ENCODE measurements around the gene MGA.

Gene MGA

DNA sequence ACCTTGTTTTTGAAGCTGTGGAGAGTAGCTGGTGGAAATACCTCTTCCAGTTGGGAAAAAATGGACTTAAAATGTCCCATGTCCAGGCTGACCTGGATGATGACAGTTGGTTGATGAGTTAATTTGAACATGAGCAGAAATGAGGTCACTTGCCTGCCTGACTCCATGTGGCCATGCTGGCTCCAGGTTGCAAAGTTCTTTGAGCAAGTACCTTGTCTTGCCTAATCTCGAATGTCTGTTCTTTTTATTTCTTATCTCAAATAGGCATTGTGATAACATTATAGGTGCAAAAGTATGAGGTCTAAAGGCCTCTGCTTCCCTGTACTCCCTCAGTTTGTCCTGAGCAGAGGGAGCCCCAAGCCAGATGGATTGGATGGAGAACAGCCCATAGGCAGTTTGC, 123.1 kb downstream of the MGA start:
- ATAC-seq: no peak

DNA sequence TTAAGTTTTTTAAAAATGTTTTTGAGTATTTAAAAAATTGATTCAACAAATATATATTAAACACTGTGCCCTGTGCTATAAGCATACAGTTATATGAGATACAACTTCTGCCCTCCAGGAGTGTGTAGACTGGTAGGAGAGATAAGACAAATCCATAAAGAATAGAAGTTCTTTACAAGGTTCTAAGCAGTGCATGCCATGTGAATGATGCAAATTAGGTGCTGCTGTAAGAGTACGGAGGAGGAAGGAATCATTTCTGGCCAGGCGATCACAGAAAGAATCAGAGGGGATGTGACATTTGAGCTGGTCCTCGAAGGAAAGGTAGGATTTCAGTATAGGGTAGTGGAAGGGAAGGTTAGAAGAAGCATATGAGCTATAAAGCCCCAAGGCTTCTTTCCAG, 128.1 kb downstream of the MGA start:
- ATAC-seq (no peak), DNase-seq (no peak)

More for the DNA sequence above, 123.1 kb downstream of the MGA start:
- DNase-seq: no peak

DNA sequence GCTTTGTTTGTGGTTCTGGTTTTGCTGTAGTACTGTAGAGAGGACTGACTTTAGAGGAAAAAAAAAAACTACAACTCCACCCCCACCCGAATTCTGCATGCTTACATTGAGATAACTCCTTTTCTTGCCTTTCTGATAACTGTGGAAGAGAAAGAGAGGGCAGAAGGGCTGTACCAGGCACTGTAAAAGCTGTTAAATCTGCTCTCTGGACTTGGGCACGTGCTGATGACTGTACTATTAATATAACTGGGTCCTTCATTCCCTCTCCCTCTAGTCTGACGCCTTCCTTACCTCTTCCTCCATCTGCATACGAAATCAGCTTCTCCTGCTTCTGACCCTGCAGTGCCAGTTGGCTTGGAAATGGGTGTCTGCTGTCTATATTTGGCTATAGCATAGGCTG, 129.0 kb downstream of the MGA start:
- DNase-seq (no peak), ATAC-seq (no peak)

DNA sequence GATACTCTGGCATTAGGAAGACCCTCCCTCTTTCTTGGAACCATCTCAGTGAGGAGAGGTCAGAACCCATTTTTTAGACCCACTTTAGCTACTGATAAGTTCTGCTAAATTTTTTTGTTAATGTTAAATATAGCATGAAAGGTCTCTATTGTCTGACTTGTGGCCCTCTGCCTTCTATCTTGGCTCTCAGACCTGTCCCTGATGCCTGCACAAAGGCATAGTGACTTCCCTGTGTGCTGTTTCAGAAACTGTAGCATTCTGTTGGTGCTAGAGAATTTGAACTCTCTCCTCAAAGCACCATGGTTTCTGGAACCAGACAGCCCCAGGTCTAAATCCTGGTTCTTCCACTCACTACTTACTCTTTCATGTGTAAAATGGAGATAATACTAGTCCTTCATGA, 129.5 kb downstream of the MGA start:
- DNase-seq (no peak), ATAC-seq (no peak)

DNA sequence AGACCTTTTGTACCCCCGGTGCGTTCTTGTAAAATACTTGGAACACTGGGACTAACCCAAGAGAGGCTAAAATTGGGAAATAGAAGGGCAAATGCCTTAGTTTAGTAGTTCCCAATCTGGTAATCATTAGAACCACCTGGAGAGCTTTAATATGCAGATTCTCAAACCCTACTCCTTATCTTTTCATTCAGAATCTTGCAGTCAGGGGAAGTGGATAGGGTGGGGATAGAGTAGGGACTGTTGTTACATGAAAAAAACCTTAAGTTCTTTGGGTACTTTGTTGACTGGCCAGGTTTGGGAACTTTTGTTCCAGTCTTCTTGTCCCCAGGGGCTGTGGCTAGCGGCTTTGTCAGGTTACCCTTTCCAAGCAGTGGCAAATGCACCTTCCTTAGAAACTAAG, 130.0 kb downstream of the MGA start:
- ATAC-seq (no peak), DNase-seq (no peak)

DNA sequence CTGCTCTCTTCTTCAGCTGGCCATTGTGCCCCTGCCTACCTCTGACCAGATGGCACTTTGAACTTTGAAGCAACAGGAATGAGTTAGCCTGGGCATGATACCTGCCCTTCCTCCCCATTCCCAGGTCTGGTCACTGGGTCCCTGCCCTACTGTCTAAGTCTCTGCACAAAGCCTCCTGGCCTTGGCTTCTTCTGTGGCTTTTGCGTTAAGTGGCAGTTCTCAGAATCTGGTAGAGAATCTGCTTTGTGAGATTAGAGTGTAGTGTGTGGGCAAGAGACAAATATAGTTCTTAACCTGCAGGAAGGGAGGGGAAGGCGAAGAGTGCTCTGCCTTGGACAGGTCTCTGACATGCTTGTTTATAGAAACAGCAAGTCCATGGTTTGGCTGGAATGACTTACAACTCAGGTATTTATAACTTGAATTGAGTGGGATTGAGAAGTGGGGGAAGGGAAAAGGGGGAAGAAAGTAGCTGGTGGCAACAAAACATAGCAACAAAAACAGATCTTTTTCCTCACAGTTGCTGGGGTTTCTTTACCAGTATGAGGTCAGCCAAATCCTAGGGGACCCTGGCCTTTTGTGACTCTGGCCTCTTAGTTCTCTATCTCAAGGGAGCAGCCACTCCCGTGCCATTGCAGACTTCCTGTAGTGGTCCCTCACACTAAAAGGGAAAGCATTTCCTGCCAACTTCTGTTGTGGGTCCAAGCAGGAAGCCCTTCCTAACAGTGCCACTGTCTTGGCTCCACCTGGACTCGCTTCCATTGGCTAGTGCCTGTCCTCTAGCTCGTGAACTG, 130.7 kb downstream of the MGA start:
- no peak for DNase-seq
- ATAC-seq: no peak

DNA sequence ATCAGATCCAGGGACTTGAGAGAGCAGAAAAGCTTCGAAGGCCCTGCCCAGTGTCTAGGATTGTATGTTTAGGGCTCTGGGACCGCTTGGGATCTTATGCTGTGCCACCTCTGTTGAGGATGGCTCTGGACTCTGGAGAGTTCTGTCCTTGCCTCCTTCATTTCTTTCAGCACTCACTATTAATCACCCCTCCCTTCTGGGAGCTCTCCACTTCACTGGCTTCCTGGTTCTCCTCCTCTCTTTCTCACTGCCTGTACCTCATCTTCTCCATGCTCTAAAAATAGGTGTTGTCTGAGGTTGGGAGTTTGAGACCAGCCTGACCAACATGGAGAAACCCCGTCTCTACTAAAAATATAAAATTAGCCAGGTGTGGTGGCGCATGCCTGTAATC, 131.3 kb downstream of the MGA start:
- ATAC-seq (no peak), DNase-seq (no peak)

DNA sequence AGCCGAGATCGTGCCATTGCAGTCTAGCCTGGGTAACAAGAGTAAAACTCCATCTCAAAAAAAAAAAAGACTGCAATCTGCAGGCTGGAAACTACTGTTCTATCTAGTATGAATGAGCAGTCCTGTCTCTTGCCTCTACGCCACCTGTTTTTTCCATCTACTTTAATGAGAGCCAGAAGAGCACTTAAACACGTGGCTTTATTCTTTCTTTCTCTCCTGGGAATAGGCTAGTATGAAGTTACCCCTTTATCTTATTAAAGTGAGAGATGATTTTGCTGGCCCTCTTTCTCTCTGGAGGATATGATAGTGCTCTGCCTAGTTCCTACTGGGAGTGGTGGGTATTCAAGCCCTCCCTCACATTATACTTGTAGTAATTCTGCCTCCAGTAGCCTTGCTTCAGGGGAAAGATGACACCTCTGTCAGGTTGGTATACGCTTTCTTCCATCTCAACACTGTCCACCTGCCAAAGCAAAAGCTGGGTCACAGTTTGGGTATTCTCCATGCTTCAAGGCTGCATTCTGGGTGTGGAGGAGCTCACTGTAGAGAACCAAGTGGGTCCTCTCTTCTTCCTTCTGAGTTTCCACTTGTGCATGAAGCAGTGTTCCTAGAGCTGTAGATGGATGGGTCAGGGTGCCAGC, 131.9 kb downstream of the MGA start:
- ATAC-seq: no peak
- no peak for DNase-seq

DNA sequence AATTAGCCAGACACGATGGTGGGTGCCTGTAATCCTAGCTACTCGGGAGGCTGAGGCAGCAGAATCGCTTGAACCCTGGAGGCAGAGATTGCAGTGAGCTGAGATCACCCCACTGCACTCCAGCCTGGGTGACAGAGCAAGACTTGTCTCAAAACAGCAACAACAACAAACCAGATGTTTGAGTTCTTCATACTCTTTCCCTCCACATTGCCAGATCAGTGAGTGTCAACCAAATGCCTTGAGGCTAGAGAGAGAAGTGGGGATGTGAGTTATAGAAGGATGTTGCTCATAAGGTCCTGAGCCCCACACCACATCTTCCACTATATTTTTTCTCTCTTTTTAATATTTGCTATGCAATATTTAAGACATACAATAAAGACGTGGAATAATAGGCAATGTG, 133.9 kb downstream of the MGA start:
- no peak for DNase-seq
- ATAC-seq: no peak

DNA sequence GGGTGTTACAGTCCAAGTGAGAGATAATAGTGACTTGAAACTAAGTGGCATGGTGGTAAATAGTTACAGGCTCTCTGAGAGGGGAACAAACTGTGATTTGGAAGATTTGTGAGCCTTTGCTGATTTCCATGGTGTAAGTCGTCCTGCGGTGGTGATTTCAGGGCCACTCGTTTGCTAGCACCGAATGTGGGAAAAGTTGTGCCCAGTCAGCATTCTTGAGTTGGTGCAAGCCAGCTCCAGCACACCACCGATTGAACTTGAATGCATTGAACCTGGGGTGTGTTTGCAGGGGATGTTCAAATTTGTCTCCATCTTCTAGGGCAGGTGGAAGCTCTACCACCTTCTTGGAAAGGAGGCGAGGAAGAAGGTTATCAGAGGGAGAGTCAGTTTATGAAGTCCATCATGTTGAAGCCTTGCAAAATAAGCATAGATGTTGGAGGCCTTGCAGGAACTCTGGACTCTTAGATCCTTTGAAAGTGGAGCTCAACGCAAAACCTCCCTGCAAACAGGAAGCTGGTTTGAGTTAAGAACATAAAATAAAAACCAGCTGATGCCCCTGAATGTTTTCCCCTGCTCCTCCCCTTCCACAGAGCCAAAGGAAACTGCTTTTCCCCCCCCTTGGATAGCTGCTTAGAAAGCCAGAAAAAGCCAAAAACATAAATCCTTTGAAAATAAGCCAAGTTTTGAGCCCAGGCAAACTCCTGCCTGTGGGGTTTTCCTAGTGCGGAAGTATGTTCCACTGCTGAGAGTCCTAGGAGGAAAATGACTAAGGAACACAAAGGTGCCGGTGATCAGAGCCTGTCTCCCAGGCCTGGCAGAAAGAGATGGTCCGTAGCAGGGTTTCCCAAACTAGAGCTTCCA, 136.0 kb downstream of the MGA start:
- no peak for DNase-seq
- no peak for ATAC-seq

DNA sequence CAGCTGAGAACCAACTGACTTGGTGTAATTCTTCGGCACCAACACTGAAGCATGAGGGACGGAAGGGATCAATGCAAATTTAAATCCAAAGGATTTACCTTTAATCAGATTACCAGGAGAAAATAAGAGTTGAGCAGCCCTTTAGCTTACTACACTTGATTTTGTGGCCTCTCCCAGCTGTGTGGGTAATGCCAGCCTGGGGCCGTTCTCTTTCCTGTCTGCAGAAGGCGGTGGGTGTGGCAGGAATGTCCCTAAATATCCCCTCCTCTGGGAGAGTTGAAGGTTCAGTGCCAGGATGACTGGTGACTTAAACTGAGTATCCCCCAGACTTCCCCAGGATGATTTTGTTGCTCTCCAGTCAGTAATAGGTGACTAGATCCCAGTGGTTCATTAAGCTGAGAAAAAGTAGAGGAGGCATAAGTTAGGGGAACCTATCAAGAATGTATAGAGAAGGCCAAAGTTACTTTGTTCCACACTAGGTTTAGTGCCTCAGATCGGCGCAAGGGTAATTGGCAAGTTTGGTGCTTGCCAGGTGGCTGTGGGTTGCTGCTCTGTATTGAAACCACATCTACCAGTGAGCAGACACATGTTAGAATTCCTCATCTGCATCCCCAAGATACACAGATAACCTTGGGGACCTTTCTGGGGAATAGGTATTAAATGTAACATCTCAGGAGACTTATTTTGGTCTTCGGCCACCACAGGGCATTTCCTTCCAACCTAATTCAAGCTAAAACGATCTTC, 137.2 kb downstream of the MGA start:
- ATAC-seq: no peak
- no peak for DNase-seq

DNA sequence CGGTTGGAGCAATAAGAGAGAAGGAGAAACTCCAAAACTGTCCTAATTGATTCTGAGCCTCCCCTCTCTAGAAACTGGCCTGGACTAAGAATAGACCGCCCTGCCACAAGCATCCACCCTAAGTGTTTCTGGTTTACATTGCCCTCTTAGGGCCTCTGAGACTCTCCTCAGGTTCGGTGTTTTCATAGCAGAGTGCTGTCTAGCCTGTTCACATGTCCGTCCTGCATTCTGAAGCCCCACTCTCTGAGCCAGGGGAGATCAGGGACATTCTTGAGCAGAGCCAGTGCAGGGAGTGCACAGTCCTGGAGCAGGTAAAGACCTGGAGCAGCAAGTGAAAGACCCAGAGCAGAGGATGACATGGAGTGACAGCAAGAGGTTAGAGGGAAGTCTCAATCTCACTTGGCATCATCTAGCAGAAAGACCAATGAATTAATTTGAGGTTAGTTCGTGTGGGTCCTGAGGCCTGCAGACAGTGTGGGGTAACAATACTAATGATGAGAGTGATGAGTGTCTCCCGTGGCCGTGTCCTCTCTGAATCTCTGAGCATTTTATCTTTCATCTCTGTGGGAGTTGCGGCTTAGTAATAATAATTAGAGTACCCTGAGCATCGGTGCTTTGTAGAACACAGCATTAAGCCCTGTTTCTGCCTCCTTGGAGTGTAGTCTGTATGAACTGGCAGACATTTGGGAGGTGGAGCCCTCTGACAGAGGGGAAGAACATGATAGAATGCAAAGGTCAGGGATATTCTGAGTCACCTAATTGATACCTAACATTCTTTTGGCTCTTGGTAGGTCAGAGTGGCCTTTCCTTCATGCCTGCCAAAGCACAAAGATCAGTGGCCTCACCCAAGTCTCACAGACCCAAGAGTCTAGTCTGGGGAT, 138.6 kb downstream of the MGA start:
- DNase-seq: peak; percentile 13
- ATAC-seq: peak; percentile 85

DNA sequence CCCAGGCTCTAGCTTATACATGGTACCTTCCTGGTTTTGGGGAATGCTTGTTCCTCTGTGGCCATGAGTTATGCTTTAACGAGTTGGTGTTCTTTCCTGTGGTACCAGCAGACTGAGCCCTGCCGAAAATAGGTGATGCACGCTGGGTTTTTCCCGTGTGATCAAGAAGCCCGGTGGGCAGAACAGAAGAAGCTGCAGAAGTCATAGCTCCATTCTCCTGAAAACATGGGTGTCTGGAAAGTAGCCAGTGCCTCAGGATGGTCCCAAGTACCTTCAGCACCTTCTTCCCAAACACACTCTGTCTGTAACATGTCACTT, 139.2 kb downstream of the MGA start:
- ATAC-seq: no peak
- DNase-seq: no peak

DNA sequence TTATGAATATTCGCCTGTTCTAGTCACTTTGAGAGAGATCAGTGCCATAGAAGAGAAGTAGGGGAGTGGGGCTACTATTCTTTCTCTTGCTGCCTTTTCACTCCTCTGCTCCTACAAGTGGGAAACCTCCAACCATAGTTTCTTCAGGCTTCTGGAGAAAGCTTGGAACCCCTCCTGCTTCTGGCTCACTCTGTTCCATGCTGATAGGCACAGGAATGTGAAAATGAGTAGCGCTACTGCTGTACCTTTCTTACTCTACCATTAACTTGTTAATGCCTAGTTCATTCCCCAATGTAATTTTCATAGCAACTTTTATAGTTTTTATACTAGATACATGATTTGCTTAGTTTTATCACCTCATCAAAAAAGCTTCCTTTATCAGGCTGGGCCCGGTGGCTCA, 141.0 kb downstream of the MGA start:
- DNase-seq (no peak), ATAC-seq (no peak)

DNA sequence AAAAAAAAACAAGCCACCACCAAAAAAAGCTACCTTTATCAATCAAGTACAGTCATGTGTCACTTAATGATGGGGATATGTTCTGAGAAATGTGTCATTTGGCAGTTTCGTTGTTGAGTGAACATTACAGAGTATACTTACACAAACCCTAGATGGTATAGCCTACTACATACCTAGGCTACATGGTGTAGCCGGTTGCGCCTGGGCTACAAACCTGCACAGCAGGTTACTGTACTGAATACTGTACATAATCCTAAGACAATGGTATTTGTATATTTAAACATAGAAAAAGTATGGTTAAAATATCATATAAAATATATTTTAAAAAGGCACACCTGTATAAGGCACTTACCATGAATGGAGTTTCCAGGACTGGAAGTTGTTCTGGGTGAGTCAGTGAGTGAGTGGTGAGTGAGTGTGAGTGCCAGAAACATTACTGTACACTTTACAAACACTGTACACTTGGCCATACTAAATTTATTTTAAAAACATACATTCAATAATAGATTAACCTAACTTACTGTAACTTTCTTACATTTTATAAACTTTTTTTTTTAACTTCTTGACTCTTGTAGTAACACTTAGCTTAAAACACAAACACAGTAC, 141.7 kb downstream of the MGA start:
- no peak for ATAC-seq
- no peak for DNase-seq

DNA sequence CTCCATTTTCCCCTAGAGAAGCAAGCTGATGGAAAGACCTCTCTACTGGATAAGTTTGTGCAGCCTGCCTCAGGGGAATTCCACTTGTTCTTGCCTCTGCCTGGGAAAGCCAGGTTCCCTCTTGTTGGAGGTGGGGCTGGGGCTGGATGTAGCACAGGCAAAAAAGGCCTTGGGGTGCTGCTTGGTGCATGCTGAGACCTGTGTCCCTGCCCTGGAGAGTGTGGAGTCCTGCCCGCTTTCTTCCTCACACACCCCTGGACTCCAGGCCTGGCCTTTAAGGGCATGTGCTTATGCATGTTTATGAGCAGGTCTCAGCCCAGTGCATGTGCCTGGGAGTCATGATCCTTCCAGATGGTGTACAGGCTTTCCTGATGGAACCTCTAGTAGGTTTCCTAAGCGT, 144.2 kb downstream of the MGA start:
- DNase-seq (no peak), ATAC-seq (no peak)

DNA sequence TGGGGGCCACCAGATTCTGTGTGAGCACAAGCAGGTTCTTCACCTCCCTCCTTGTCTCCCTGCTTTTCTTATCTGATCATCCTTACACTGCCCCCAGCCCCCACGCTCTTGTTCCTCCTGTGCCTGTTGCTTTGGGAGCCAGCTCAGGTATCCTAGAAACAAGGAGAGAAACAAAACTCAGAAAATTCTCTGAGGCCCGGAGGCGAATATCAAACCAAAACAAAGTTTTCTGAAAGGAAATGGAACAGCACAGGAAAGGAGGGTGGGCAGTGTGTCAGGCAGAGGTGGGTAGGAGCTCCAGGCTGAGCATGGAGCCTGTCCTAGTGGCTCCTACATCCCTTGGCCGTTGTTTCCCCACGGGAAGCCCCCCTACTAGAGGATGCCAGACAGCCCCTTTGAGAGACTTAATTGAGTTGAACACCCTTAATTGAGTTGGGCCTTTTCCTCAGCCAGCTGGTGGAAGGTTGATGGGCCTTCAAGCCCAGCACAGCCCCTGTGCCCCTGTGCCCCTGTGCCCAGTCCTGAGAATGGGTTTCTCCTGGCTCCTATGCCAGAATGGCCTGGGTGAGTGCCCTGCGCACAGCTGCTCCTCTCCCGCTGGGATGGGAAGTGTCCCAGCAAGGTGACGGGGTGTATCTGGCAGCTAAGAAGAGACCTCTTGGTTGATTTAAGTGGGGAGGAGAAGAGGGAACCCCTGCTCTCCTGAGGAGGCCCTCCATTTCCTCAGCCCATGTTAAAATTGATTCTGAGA, 144.9 kb downstream of the MGA start:
- ATAC-seq: no peak
- no peak for DNase-seq

DNA sequence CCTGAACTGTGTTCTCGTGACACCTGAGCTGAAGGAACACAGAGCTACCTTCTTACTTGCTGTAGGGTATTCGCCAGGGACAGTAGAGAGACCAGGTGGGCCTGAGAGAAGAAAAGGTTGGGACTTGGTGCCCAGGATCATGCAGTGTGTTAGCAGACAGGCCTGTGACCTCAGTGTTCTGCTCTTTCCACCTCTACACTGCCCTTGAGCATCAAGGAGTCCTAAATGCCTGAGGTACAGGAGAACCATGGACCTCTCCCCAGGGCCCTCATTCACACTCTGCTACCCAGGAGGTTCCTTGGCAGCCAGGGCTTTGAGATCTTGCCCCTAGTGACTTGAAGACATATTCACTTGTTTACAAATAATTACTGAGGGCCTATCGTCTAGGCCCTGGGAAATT, 145.5 kb downstream of the MGA start:
- no peak for DNase-seq
- ATAC-seq: no peak

DNA sequence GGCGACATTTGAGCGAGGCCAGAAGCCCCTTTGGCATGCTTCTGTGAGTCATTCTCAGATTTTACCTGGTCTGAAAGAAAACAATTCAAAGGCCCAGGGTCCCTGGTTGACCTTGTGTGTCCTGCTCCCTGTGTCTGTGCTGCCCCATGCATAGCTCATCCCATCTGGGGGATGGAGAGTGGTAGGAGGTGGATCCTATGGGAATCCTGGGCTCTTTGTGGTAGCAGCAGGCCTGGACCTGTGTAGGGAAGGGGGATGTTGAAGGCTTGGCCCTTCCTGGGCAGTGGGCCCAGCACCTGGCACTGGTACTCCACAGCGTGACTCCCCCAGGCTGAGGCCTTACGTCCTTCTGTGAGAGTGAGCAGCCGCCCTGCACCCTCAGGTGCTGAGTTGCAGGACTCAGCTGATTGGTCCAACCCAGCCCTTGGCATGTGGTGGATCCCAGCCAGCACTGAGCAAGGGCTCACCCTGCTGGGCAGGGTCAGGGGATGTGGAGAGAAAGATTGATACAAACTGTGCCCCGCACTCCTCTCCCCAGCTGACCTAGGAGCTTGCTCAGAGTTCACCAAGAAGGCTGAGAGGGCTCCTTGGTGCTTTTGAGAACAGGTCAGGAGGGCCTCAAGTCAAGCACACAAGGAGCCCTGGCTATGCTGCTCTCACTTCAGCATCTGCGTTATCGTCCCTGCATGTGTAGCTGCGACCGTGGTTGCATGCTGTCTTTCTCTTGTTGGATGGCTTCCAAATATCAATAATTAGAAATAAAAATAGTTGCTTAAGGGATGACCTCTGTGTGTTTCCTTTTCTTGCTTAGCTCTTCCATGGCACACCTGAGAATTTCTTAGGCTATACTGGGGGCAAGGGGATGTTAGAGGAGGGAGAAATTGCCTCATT, 146.3 kb downstream of the MGA start:
- DNase-seq (no peak), ATAC-seq (no peak)
